ENCODE results near the gene TIGD7. TPM values are rescaled to one million over a fixed set of nuclear protein-coding genes. Genes with fewer than 3 reads are reported as not detected.

Gene TIGD7
- total RNA-seq, 6 experiments from 2014 or later, result 0.56 to 1.9 (median 1.7) TPM

- Histone ChIP-seq H3K36me3 (peaks cover 0 to 26% (median 10%) of the 10 kb centered on the region in 4 donors), H3K4me3 (no peak overlapping the region), H3K27ac (no peak overlapping the region), H3K27me3 (no peaks in the 10 kb centered on the region), H3K4me1 (no peaks in the 10 kb centered on the region), H3K9me3 (peaks cover 0 to 71% (median 39%) of the 10 kb centered on the region in 4 donors)
- WGBS (ENCODE audit: insufficient coverage, low coverage, low lambda C conversion rate, missing lambda C conversion rate), result 89% methylated on average over 2 of the region's 3 CpGs
- ATAC-seq (no peak), DNase-seq (no peak)
- intact Hi-C loops (cut with DNase I), result no loop called here
- TF ChIP-seq POLR2A (IDR thresholded peaks at IDR 0.05) (no peak), CTCF (IDR thresholded peaks at IDR 0.05) (no peak)
Observed at GRCh38 chr16:3317315-3317999, 12.2 kb upstream of the TIGD7 start.

GRCh38 chr16:3311496-3311895, 6.3 kb upstream of the TIGD7 start:
- H3K4me3 ChIP-seq, result no peak overlapping the region
- H3K27me3 ChIP-seq, result no peaks in the 10 kb centered on the region
- H3K9me3 ChIP-seq, result peaks cover 0 to 46% (median 25%) of the 10 kb centered on the region in 4 donors
- intact Hi-C loops (cut with DNase I), result no loop called here
- WGBS (ENCODE audit: insufficient coverage, low coverage, low lambda C conversion rate, missing lambda C conversion rate), result 95% methylated on average over 4 of the region's 4 CpGs
- no peak overlapping the region for H3K27ac ChIP-seq
- DNase-seq, result no peak
- peaks cover 0 to under 1% (median 0%) of the 10 kb centered on the region in 4 donors for H3K4me1 ChIP-seq
- no peak for TF ChIP-seq CTCF (IDR thresholded peaks at IDR 0.05)
- TF ChIP-seq POLR2A (IDR thresholded peaks at IDR 0.05), result no peak
- no peak for ATAC-seq
- H3K36me3 ChIP-seq, result peaks cover 0 to 26% (median 6%) of the 10 kb centered on the region in 4 donors

GRCh38 chr16:3306078-3306477, 848 bp upstream of the TIGD7 start:
- H3K9me3 ChIP-seq, result peaks cover 0 to 25% (median 13%) of the 10 kb centered on the region in 4 donors
- H3K4me3 ChIP-seq, result peak overlapping the region; percentile 45 to 99 (median 93)
- H3K4me1 ChIP-seq, result peaks cover 0 to 16% (median 2%) of the 10 kb centered on the region in 4 donors
- 58% methylated on average over 11 of the region's 11 CpGs for WGBS (ENCODE audit: insufficient coverage, low coverage, low lambda C conversion rate, missing lambda C conversion rate)
- DNase-seq, result no peak
- H3K27ac ChIP-seq, result peak overlapping the region in 2 of 3 donors; percentile 78 to 91
- no peak for TF ChIP-seq POLR2A (IDR thresholded peaks at IDR 0.05)
- no peak for TF ChIP-seq CTCF (IDR thresholded peaks at IDR 0.05)
- peaks cover 0 to 15% (median 6%) of the 10 kb centered on the region in 4 donors for H3K36me3 ChIP-seq
- intact Hi-C loops (cut with DNase I), result loop anchor here in 1 of 2 donors (10.0 kb wide), 1 partner anchor 79 kb away; no protein-coding TSS in a partner anchor
- ATAC-seq, result no peak
- H3K27me3 ChIP-seq, result no peaks in the 10 kb centered on the region

GRCh38 chr16:3304370-3304769, 860 bp downstream of the TIGD7 start:
- Histone ChIP-seq H3K9me3 (peaks cover 2 to 30% (median 15%) of the 10 kb centered on the region in 4 donors), H3K27ac (no peak overlapping the region), H3K4me1 (peaks cover 0 to 16% (median 2%) of the 10 kb centered on the region in 4 donors), H3K4me3 (peak overlapping the region; percentile 45 to 99 (median 93)), H3K27me3 (no peaks in the 10 kb centered on the region), H3K36me3 (peaks cover 0 to 15% (median 6%) of the 10 kb centered on the region in 4 donors)
- WGBS (ENCODE audit: insufficient coverage, low coverage, low lambda C conversion rate, missing lambda C conversion rate), result 61% methylated on average over 4 of the region's 4 CpGs
- intact Hi-C loops (cut with DNase I), result loop anchor here in 1 of 2 donors (10.0 kb wide), 1 partner anchor 80 kb away; no protein-coding TSS in a partner anchor
- no peak for ATAC-seq
- no peak for DNase-seq
- TF ChIP-seq POLR2A (IDR thresholded peaks at IDR 0.05), result no peak
- no peak for TF ChIP-seq CTCF (IDR thresholded peaks at IDR 0.05)

All from right lobe of liver (tissue), 6 donors.